ENCODE results near the gene VPS45.

- no peak for TF ChIP-seq POLR2A (IDR thresholded peaks at IDR 0.05)
- TF ChIP-seq, protein P1, sequence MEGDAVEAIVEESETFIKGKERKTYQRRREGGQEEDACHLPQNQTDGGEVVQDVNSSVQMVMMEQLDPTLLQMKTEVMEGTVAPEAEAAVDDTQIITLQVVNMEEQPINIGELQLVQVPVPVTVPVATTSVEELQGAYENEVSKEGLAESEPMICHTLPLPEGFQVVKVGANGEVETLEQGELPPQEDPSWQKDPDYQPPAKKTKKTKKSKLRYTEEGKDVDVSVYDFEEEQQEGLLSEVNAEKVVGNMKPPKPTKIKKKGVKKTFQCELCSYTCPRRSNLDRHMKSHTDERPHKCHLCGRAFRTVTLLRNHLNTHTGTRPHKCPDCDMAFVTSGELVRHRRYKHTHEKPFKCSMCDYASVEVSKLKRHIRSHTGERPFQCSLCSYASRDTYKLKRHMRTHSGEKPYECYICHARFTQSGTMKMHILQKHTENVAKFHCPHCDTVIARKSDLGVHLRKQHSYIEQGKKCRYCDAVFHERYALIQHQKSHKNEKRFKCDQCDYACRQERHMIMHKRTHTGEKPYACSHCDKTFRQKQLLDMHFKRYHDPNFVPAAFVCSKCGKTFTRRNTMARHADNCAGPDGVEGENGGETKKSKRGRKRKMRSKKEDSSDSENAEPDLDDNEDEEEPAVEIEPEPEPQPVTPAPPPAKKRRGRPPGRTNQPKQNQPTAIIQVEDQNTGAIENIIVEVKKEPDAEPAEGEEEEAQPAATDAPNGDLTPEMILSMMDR (IDR thresholded peaks at IDR 0.05): no peak
These were observed 2.3 kb downstream of the VPS45 start for GRCh38 chr1:150069923-150070322.
